HAP-1 (cell line): Measurements from ENCODE around the gene FAM227A.
"Not testable (repeated sequence)": the region's sequence is repeated elsewhere in the genome, so short reads cannot be mapped to it uniquely, and the experiment has no call there.

Experiments
- DNase-seq, 2 experiments: peaks; one replicate each; pipeline ENCODE4 v3.0.0-alpha.2; 2016 to 2020; ENCODE audit warnings: low spot score in 2 of 2
- H3K27me3 ChIP-seq: fragments of 250-450 bp; sonication (Bioruptor Pico); 2 replicates; pipeline ENCODE4 v1.5.1; 2020; ENCODE audit warnings: low read depth, mild to moderate bottlenecking, moderate library complexity
- H3K36me3 ChIP-seq: fragments of 250-450 bp; sonication (Bioruptor Pico); replicated peaks from 2 replicates; pipeline ENCODE4 v1.5.1; 2020; ENCODE audit warnings: mild to moderate bottlenecking
- H3K4me1 ChIP-seq: fragments of 250-450 bp; sonication (Bioruptor Pico); 2 replicates; pipeline ENCODE4 v1.5.1; 2020; ENCODE audit warnings: mild to moderate bottlenecking
- H3K4me3 ChIP-seq: fragments of 250-450 bp; sonication (Bioruptor Pico); 2 replicates; pipeline ENCODE4 v1.5.1; 2020; ENCODE audit warnings: mild to moderate bottlenecking, moderate library complexity
- H3K9me3 ChIP-seq: fragments of 250-450 bp; sonication (Bioruptor Pico); 2 replicates; pipeline ENCODE4 v1.5.1; 2020; ENCODE audit warnings: mild to moderate bottlenecking, moderate library complexity
- in situ Hi-C: fragments of 300-500 bp; cut with MboI; formaldehyde crosslinking; loops from 3 replicates; pipeline ENCODE4 v1.14.3; 2020; ENCODE audit warnings: low sequenced_read_pairs, inconsistent platforms, mixed read lengths

The FAM227A gene

DNA sequence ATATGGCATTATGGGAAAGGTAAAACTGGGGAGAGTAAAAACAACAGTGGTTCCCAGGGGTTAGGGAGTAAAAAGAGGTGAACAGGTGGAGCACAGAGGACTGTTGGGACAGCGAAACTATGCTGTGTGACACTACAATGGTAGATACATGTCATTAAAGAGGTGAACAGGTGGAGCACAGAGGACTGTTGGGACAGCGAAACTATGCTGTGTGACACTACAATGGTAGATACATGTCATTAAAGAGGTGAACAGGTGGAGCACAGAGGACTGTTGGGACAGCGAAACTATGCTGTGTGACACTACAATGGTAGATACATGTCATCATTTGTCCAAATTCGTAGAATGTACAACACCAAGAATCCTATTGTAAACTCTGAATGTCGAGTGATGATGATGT lies 11.9 kb downstream of the FAM227A start:
- in situ Hi-C loops, H3K9me3 ChIP-seq, DNase-seq, H3K36me3 ChIP-seq, H3K4me3 ChIP-seq, H3K4me1 ChIP-seq, H3K27me3 ChIP-seq: not testable (repeated sequence)

DNA sequence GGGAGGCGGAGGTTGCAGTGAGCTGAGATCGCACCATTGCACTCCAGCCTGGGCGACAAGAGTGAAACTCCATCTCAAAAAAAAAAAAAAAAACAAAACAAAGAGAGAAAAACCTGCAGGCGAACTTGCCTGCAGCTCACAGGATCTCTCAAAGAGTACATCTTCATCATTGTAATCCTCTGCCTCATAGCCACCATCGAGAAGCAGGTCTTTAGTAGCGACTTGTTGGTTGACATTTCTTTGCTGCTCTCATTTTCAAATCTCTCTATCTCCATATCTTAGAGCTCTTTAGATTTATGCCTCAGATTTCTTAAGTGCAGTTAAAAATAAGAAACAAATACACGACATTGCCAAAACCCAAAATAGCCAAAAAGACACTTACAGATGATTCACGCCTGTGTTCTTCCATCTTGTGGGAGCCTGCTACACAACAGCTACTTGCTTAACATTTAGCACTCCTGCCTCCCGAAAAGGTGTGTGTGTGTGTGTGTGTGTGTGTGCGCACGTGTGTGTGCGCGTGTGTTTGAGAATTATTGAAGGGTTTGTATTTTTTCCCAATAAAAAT lies 14.6 kb downstream of the FAM227A start:
- no peak overlapping the region for H3K4me3 ChIP-seq
- in situ Hi-C loops: no loop called here
- H3K4me1 ChIP-seq: no peaks in the 10 kb centered on the region
- H3K27me3 ChIP-seq: no peaks in the 10 kb centered on the region
- H3K9me3 ChIP-seq: no peaks in the 10 kb centered on the region
- H3K36me3 ChIP-seq: no peaks in the 10 kb centered on the region
- DNase-seq: no peak

DNA sequence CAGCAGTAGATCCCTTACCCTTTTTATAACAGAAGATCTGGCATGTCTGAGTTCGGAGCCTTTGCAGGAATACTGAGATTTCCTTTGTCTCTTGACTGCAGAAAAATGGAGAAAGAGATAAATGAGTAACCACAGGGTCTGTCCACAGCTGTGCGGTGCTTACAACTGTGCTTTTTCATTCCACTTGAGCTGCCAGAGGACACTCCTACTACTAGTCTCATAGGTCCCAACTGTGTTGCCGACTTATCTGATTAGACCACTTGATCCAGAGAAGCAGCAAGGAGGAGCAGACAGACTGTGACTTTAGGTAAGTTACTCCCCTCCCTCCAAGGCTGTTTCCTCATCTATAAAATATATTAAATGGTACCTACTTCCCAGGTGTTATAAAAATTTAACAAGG lies 17.5 kb downstream of the FAM227A start:
- H3K4me1 ChIP-seq: no peaks in the 10 kb centered on the region
- DNase-seq: no peak
- no peak overlapping the region for H3K4me3 ChIP-seq
- no peaks in the 10 kb centered on the region for H3K27me3 ChIP-seq
- in situ Hi-C loops: no loop called here
- H3K36me3 ChIP-seq: no peaks in the 10 kb centered on the region; the same call in 1 of the 2 replicates
- H3K9me3 ChIP-seq: no peaks in the 10 kb centered on the region

DNA sequence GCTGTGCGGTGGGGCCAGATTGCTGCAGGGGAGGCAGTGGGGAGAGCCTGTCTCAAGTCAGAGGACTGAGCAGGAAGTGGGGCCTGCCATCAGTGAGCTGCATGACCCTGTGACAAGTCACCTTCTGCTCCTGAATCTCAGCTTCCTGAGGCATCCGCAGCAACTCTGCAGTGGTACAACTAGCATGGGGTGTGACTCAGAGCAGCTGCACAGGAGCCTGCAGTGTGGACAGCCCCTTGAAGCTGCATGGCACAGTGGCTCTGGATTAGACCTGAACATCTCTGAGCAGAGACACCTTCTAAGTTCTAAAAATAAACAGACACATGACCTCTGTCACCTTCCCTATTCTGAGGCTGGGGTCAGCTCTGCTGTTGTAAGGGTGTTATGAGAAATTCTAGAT lies 18.0 kb downstream of the FAM227A start:
- Histone ChIP-seq H3K36me3 (no peaks in the 10 kb centered on the region; the same call in 1 of the 2 replicates), H3K27me3 (no peaks in the 10 kb centered on the region), H3K4me3 (no peak overlapping the region), H3K4me1 (no peaks in the 10 kb centered on the region), H3K9me3 (no peaks in the 10 kb centered on the region)
- no peak for DNase-seq
- in situ Hi-C loops: no loop called here

DNA sequence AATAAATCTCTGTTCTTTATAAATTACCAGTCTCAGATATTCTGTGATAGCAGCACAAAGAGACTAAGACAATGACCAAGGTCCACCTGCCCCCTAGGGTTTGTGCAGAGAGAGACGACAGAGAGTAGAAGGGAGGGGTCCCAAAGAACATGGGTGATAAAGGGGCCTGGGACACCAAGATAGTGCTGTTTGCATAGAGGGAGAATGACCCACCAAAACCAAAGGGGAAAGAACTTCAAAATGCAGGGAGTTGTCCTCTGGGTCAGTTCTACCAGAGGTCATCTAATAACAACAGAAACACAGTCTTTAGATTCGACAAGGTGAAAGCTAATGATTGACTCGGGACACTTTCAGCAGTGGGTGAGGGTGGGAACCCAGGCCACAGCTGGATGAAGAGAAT lies 23.7 kb downstream of the FAM227A start:
- Histone ChIP-seq H3K36me3 (no peaks in the 10 kb centered on the region; the same call in 1 of the 2 replicates), H3K9me3 (no peaks in the 10 kb centered on the region), H3K4me3 (no peak overlapping the region), H3K27me3 (no peaks in the 10 kb centered on the region), H3K4me1 (no peaks in the 10 kb centered on the region)
- in situ Hi-C loops: no loop called here
- no peak for DNase-seq

DNA sequence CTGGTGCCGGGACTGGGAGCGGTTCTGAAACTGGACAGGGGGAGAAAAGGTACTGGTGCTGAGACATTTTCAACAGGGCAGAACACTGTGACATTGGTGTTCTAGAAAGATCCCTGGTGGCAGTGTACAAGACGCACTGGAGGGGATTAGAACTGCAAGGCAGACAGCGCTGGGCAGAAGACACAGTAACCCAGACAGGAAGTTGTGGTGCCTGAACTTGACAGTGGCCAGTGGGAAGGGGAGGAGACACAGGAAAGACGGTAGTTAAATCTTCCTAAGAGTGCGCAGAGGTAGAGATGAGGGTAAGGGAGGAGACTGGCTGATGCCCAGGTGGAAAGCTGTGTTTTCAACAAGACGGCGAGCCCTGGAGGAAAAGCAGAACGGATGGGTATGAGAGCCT lies 24.5 kb downstream of the FAM227A start:
- no peaks in the 10 kb centered on the region for H3K4me1 ChIP-seq
- no peaks in the 10 kb centered on the region for H3K9me3 ChIP-seq
- in situ Hi-C loops: no loop called here
- no peak for DNase-seq
- no peaks in the 10 kb centered on the region for H3K27me3 ChIP-seq
- no peaks in the 10 kb centered on the region; the same call in 1 of the 2 replicates for H3K36me3 ChIP-seq
- H3K4me3 ChIP-seq: no peak overlapping the region

DNA sequence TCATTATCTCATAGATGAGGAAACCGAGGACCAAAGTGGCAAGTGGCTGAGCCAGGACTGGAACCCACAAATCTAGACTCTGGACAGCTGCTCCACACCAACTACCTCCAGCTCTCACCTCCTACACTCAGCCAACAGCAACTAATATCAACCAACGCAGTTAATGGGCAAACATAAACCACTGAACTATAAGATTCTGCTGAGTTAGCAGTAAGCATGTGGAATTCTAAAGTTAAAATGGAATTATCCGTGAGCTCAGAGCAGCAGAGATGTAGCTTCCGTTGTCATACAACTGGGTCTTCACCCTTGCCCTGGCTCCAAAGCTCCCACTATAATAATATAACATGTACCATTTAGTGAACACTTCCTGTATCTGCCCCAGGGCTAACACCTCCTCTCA lies 27.1 kb downstream of the FAM227A start:
- H3K4me1 ChIP-seq: no peaks in the 10 kb centered on the region
- H3K27me3 ChIP-seq: no peaks in the 10 kb centered on the region
- no peaks in the 10 kb centered on the region for H3K9me3 ChIP-seq
- in situ Hi-C loops: no loop called here
- no peak for DNase-seq
- no peaks in the 10 kb centered on the region; the same call in 1 of the 2 replicates for H3K36me3 ChIP-seq
- no peak overlapping the region for H3K4me3 ChIP-seq

DNA sequence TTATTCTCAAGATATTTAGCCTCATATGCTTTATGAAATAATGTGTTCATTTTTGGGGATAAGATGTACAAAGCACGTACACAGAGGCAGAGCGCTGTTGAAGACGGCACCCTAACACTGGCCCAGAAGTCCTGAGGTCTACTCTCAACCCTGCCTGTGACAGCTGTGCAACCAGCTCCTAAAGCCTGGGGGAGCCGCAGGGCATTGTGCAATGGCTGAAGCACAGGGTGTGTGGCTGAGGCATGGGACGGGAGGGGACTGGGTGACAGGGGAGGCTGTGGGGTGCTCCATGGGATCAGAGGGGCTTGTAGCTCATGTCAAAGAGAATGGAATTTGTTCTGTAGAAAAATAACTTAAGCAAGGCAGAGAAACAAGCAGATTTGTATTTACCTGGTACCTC lies 27.7 kb downstream of the FAM227A start:
- H3K4me3 ChIP-seq: no peak overlapping the region
- H3K4me1 ChIP-seq: no peaks in the 10 kb centered on the region
- H3K9me3 ChIP-seq: no peaks in the 10 kb centered on the region
- H3K27me3 ChIP-seq: no peaks in the 10 kb centered on the region
- DNase-seq: no peak
- in situ Hi-C loops: no loop called here
- no peaks in the 10 kb centered on the region for H3K36me3 ChIP-seq

DNA sequence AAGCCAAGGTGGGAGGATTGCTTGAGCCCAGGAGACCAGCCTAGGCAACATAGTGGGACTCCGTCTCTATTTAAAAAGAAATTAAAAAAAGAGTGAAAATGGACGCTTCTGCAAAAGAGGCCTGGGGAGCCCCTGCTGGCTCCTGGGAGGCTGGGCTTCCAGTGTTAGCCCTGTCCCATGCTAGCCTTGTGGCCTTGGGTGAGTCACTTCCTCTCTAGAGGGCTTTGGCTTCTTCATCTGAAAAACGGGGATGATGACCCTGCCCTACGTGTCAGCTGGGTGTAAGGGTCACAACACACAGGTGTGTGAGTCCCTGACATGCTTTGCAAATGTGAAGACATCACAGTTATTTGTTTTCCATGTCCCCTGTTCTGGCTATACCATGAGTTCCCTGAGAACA lies 32.8 kb downstream of the FAM227A start:
- H3K9me3 ChIP-seq: peaks cover 2% of the 10 kb centered on the region; the same call in 1 of the 2 replicates
- in situ Hi-C loops: no loop called here
- H3K4me3 ChIP-seq: no peak overlapping the region
- no peaks in the 10 kb centered on the region; the same call in none of the 2 replicates for H3K36me3 ChIP-seq
- H3K27me3 ChIP-seq: no peaks in the 10 kb centered on the region
- DNase-seq: no peak
- no peaks in the 10 kb centered on the region for H3K4me1 ChIP-seq

DNA sequence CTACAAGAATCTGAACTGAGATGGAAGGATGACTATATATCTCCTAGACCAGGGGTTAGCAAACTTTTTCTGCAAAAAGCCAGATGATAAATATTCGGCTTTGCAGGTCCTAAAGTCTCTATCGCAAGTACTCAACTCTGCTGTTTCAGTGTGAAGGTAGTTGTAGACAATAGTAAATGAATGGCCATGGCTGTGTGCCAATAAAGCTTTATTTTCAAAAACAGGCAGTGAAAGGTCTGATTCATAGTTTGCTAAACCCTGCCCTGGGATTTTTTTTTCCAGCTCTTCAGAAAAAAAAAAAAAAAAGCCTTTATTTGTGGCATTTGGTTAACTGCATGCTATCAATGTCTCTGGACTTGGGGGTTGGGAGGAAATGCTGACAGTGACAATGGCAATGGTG lies 37.5 kb downstream of the FAM227A start:
- Histone ChIP-seq H3K9me3 (peaks cover 2% of the 10 kb centered on the region; the same call in 1 of the 2 replicates), H3K4me1 (peaks cover 13% of the 10 kb centered on the region), H3K27me3 (no peaks in the 10 kb centered on the region), H3K36me3 (peaks cover 3% of the 10 kb centered on the region), H3K4me3 (no peak overlapping the region)
- no peak for DNase-seq
- in situ Hi-C loops: no loop called here

DNA sequence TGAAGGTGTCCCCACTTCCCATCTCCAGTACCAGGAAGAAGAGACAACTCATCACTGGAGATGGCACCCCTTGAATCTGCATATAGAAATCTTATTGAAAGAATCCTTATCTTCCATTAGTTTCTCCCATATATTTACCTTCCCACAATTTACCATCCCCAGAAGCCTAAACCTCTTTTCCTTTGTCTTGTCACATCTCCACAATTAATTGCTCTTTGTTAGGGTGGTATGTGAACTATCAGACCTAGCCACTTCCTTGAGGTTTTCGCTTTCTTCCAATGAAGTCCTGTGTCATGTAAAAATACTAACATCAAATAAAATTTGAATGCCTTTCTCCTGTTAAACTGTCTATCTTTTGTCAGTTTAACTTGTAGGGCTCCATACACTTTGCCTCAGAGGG lies 37.9 kb downstream of the FAM227A start:
- Histone ChIP-seq H3K9me3 (peaks cover 2% of the 10 kb centered on the region; the same call in 1 of the 2 replicates), H3K36me3 (peaks cover 3% of the 10 kb centered on the region), H3K27me3 (no peaks in the 10 kb centered on the region), H3K4me1 (peaks cover 13% of the 10 kb centered on the region), H3K4me3 (no peak overlapping the region)
- in situ Hi-C loops: no loop called here
- no peak for DNase-seq

DNA sequence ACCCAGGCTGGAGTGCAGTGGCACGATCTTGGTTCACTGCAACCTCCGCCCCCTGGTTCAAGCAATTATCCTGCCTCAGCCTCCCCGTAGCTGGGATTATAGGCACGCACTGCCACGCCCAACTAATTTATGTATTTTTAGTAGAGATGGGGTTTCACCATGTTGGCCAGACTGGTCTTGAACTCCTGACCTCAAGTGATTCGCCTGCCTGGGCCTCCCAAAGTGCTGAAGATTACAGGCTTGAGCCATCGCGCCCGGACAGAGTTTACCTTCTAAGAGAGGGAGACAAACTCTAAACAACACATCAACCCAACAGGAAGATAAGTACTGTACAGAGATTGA lies 41.2 kb downstream of the FAM227A start:
- H3K27me3 ChIP-seq, H3K4me3 ChIP-seq, H3K36me3 ChIP-seq, DNase-seq, in situ Hi-C loops, H3K9me3 ChIP-seq: not testable (repeated sequence)
- peaks cover 13% of the 10 kb centered on the region for H3K4me1 ChIP-seq

DNA sequence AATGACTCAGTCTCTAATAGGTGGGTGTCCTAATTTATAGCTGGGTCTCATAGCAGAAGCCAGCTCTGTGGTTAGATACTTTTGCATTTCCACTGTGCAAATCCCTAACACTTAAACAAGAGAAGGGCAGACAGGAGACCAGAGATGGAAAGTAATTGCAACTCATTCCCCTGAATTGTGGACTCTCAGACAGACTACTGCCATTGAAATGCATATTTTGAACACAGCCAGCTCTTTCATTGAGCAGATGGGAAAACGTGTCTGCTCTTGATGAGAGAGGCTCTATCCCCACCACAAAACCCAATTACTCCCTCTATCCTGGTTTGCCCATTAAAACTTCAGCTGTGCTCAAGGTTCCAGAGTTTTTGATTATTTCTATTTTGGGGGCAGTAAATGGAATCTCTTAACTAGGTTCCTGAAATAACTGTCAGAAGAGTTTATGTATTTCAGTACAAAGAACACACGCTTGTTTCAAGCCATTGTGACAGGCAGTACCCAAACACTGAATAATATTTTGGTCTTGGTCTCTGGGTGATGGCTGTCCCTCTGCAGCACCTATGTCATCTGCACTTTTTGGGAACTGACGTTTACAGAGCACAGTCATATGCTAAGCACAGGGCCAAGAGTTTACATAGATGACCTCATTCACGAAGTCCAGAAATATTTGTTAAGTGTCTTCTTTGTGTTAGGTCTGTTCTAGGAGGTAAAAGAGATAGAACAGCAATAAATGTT lies 41.7 kb downstream of the FAM227A start:
- Histone ChIP-seq H3K4me3 (no peak overlapping the region), H3K36me3 (peaks cover 3% of the 10 kb centered on the region; the same call in 1 of the 2 replicates), H3K9me3 (peaks cover 2% of the 10 kb centered on the region; the same call in 1 of the 2 replicates), H3K27me3 (no peaks in the 10 kb centered on the region), H3K4me1 (peaks cover 13% of the 10 kb centered on the region)
- peak; percentile 56 to 96 for DNase-seq
- in situ Hi-C loops: no loop called here

DNA sequence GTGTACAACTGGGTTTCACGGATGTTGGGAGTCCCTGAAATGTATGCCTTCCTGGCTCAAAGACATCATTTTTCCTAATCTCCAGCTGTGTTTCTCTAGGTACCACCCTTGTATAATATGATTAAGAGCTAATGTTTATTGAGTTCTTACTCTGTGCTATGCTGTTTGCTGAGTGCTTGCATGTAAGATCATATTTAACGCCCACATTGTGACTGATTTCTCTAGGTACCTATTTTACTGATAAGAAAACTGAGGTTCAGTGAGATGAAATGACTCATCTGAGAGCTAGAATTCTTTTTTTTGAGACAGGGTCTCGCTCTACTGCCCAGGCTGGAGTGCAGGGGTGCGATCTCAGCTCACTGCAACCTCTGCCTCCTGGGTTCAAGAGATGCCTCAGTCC lies 42.6 kb downstream of the FAM227A start:
- no peak for DNase-seq
- 0 out of 2 replicates have a peak, but pooled peaks cover 3% of the 10 kb centered on the region for H3K36me3 ChIP-seq
- peaks cover 13% of the 10 kb centered on the region for H3K4me1 ChIP-seq
- in situ Hi-C loops: no loop called here
- peaks cover under 1% of the 10 kb centered on the region; the same call in 1 of the 2 replicates for H3K9me3 ChIP-seq
- H3K27me3 ChIP-seq: no peaks in the 10 kb centered on the region
- no peak overlapping the region for H3K4me3 ChIP-seq
